ENCODE measurements around the gene NRBF2.

Gene NRBF2

DNA sequence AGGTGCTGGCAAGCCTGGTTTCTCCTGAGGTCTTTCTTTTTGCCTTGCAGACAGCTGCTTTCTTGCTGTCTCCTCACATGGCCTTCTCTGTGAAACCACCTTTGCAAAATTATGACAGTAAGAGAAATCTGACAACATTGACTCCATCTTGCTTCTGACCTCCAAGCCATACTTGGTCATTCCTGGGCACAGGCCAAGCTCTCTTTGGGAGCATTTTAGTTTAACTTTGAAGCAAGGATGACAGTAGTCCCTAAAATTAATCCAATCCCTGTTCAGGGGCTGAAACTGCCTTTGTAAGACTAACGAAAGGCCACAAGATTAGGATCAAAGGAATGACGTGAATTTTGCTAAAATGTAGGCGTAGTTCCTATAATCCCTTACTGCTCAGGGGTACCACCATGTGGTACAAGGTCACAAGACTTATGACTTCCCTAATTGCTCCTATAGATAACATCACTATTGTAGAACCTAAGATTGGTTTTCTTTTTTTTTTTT lies 25.1 kb upstream of the NRBF2 start:
- Histone ChIP-seq H3F3A (ENCODE audit: insufficient read depth, low read length) (no peaks in the 10 kb centered on the region), H3K27ac (ENCODE audit: low read depth, low read length, poor library complexity, severe bottlenecking) (no peak overlapping the region), H3K4me3 (ENCODE audit: low read depth, low read length, poor library complexity, severe bottlenecking) (no peak overlapping the region), H3K4me1 (ENCODE audit: insufficient read depth, low read length, severe bottlenecking) (no peaks in the 10 kb centered on the region), H3K79me2 (ENCODE audit: insufficient read depth, low read length) (no peaks in the 10 kb centered on the region), H3K4me2 (ENCODE audit: low read length) (no peak overlapping the region), H3K9ac (ENCODE audit: low read length) (no peak overlapping the region), H2AFZ (ENCODE audit: low read length) (no peak overlapping the region), H4K20me1 (ENCODE audit: insufficient read depth, low read length) (no peaks in the 10 kb centered on the region), H3K9me3 (ENCODE audit: low read length) (no peaks in the 10 kb centered on the region), H3K36me3 (ENCODE audit: insufficient read depth, low read length) (no peaks in the 10 kb centered on the region), H3K9me2 (ENCODE audit: low read depth, low read length) (no peaks in the 10 kb centered on the region), H3K27me3 (ENCODE audit: insufficient read depth, low read length) (peaks cover 5% of the 10 kb centered on the region; the same call in 1 of the 2 replicates)
- TF ChIP-seq EZH2 (IDR thresholded peaks at IDR 0.05; ENCODE audit: borderline replicate concordance, low read length) (no peak), CTCF (IDR thresholded peaks at IDR 0.05; ENCODE audit: low read length) (no peak)

GRCh38 chr10:63110940-63111339 lies 22.2 kb upstream of the NRBF2 start:
- Histone ChIP-seq H3K4me2 (ENCODE audit: low read length) (no peak overlapping the region), H2AFZ (ENCODE audit: low read length) (no peak overlapping the region), H3K36me3 (ENCODE audit: insufficient read depth, low read length) (no peaks in the 10 kb centered on the region), H3K9me2 (ENCODE audit: low read depth, low read length) (no peaks in the 10 kb centered on the region), H3K27me3 (ENCODE audit: insufficient read depth, low read length) (no peaks in the 10 kb centered on the region), H3K4me3 (ENCODE audit: low read depth, low read length, poor library complexity, severe bottlenecking) (no peak overlapping the region), H3K9me3 (ENCODE audit: low read length) (no peaks in the 10 kb centered on the region), H4K20me1 (ENCODE audit: insufficient read depth, low read length) (no peaks in the 10 kb centered on the region), H3K9ac (ENCODE audit: low read length) (no peak overlapping the region), H3K79me2 (ENCODE audit: insufficient read depth, low read length) (no peaks in the 10 kb centered on the region), H3K27ac (ENCODE audit: low read depth, low read length, poor library complexity, severe bottlenecking) (no peak overlapping the region), H3F3A (ENCODE audit: insufficient read depth, low read length) (no peaks in the 10 kb centered on the region), H3K4me1 (ENCODE audit: insufficient read depth, low read length, severe bottlenecking) (no peaks in the 10 kb centered on the region)
- TF ChIP-seq EZH2 (IDR thresholded peaks at IDR 0.05; ENCODE audit: borderline replicate concordance, low read length) (no peak), CTCF (IDR thresholded peaks at IDR 0.05; ENCODE audit: low read length) (no peak)

DNA sequence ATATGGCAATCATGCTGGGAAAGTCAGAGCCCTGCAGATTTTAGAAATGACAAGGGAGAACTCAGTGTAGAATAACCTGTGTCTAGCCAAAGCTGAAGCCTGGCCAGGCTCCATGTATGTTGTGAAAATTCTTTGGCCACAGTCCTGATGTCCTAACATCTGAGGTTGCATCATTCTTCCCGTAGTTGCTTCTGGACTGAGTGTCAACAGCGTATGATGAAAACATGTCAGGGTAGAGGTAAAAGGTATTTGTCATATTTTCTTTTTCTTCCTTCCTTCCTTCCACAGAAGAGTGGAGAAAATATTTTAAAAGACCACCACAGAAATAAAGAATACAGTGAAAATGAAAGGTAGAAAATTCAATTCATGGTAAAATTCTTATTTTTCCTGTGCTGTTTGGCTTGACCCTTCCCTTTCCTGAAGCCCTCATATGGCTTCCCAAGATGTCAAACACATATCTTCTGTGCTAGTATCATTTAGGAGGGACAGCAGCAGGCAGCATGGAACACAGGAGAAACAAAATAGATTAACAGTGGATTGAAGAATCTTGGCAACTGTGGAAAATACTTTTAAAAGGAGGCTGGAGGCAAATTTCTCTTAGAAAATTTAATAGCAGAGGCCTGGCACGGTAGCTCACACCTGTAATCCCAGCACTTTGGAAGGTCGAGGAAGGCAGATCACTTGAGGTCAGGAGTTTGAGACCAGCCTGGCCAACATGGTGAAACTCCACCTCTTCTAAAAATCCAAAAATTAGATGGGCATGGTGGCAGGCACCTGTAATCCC lies 18.9 kb upstream of the NRBF2 start:
- Histone ChIP-seq H3K9me2 (ENCODE audit: low read depth, low read length) (no peaks in the 10 kb centered on the region), H3K4me1 (ENCODE audit: insufficient read depth, low read length, severe bottlenecking) (no peaks in the 10 kb centered on the region), H3K27ac (ENCODE audit: low read depth, low read length, poor library complexity, severe bottlenecking) (no peak overlapping the region), H3K4me2 (ENCODE audit: low read length) (no peak overlapping the region), H3F3A (ENCODE audit: insufficient read depth, low read length) (no peaks in the 10 kb centered on the region), H3K9me3 (ENCODE audit: low read length) (no peaks in the 10 kb centered on the region), H3K36me3 (ENCODE audit: insufficient read depth, low read length) (no peaks in the 10 kb centered on the region), H3K4me3 (ENCODE audit: low read depth, low read length, poor library complexity, severe bottlenecking) (no peak overlapping the region), H3K79me2 (ENCODE audit: insufficient read depth, low read length) (no peaks in the 10 kb centered on the region), H3K9ac (ENCODE audit: low read length) (no peak overlapping the region), H3K27me3 (ENCODE audit: insufficient read depth, low read length) (no peaks in the 10 kb centered on the region), H4K20me1 (ENCODE audit: insufficient read depth, low read length) (no peaks in the 10 kb centered on the region), H2AFZ (ENCODE audit: low read length) (no peak overlapping the region)
- no peak for TF ChIP-seq CTCF (IDR thresholded peaks at IDR 0.05; ENCODE audit: low read length)
- no peak for TF ChIP-seq EZH2 (IDR thresholded peaks at IDR 0.05; ENCODE audit: borderline replicate concordance, low read length)
